Measurements from ENCODE around the gene HIPK2.

Gene HIPK2

GRCh38 chr7:139733751-139734150 is 44.0 kb downstream of the HIPK2 start:
- DNase-seq = no peak

GRCh38 chr7:139732471-139733167 is 45.2 kb downstream of the HIPK2 start:
- DNase-seq = no peak

- DNase-seq = peak; percentile 81
Measured at GRCh38 chr7:139731802-139732470, 45.9 kb downstream of the HIPK2 start.

- no peak for DNase-seq
Measured at GRCh38 chr7:139730746-139731612, 46.8 kb downstream of the HIPK2 start.

- no peak for DNase-seq
Measured at GRCh38 chr7:139728203-139728602, 49.6 kb downstream of the HIPK2 start.

GRCh38 chr7:139727151-139727705 is 50.6 kb downstream of the HIPK2 start:
- no peak for DNase-seq

- no peak for DNase-seq
Measured at GRCh38 chr7:139726485-139726869, 51.3 kb downstream of the HIPK2 start.

GRCh38 chr7:139725858-139726484 is 51.8 kb downstream of the HIPK2 start:
- no peak for DNase-seq

- DNase-seq = no peak
Measured at GRCh38 chr7:139725077-139725476, 52.7 kb downstream of the HIPK2 start.

GRCh38 chr7:139722604-139723003 is 55.2 kb downstream of the HIPK2 start:
- no peak for DNase-seq

- no peak for DNase-seq
Measured at GRCh38 chr7:139721821-139722220, 56.0 kb downstream of the HIPK2 start.

- DNase-seq = no peak
Measured at GRCh38 chr7:139721417-139721816, 56.4 kb downstream of the HIPK2 start.

GRCh38 chr7:139720705-139721231 is 57.0 kb downstream of the HIPK2 start:
- no peak for DNase-seq

- DNase-seq = no peak
Measured at GRCh38 chr7:139720186-139720585, 57.6 kb downstream of the HIPK2 start.

GRCh38 chr7:139718859-139719258 is 58.9 kb downstream of the HIPK2 start:
- DNase-seq = no peak

GRCh38 chr7:139718141-139718540 is 59.7 kb downstream of the HIPK2 start:
- no peak for DNase-seq

GRCh38 chr7:139716156-139716942 is 61.4 kb downstream of the HIPK2 start:
- DNase-seq = no peak

- DNase-seq = no peak
Measured at GRCh38 chr7:139715194-139715815, 62.5 kb downstream of the HIPK2 start.

GRCh38 chr7:139714163-139714901 is 63.5 kb downstream of the HIPK2 start:
- no peak for DNase-seq

GRCh38 chr7:139713526-139714162 is 64.2 kb downstream of the HIPK2 start:
- DNase-seq = no peak

All from NCI-H226 (cell line).